Peyer's patch (tissue), 4 donors: ENCODE results near the gene HIPK3. TPM values are rescaled to one million over a fixed set of nuclear protein-coding genes. Genes with fewer than 3 reads are reported as not detected.
"Not testable (repeated sequence)": the region's sequence is repeated elsewhere in the genome, so short reads cannot be mapped to it uniquely, and the experiment has no call there.

Experiments used
- DNase-seq, 3 donors: peaks; one replicate each; pipeline ENCODE4 v3.0.0-alpha.2; 2017 to 2019
- H3K27ac ChIP-seq, 4 donors: fragments of 200-600 bp; sonication (generic); one replicate each; pipeline ENCODE4 v1.5.1; 2016 to 2019
- H3K27me3 ChIP-seq, 2 donors: fragments of 200-600 bp; sonication (generic); one replicate each; pipeline ENCODE4 v1.5.1; 2019
- H3K36me3 ChIP-seq, 3 donors: fragments of 200-600 bp; sonication (generic); one replicate each; pipeline ENCODE4 v1.5.1; 2016 to 2019
- H3K4me1 ChIP-seq, 4 donors: fragments of 200-600 bp; sonication (generic); one replicate each; pipeline ENCODE4 v1.5.1; 2016 to 2019
- H3K4me3 ChIP-seq, 4 donors: fragments of 200-600 bp; sonication (generic); 1 replicate in 3 of 4; 2 replicates in 1 of 4; pipeline ENCODE4 v1.5.1; 2016 to 2019; ENCODE audit warnings: mild to moderate bottlenecking in 1 of 4
- H3K9me3 ChIP-seq, 4 donors: fragments of 200-600 bp; sonication (generic); one replicate each; pipeline ENCODE4 v1.5.1; 2016 to 2019; ENCODE audit warnings: mild to moderate bottlenecking in 1 of 4
- POLR2A ChIP-seq, 2 donors: fragments of 450-650 bp; IDR thresholded peaks; one replicate each; pipeline ENCODE4 v1.5.1; 2017; ENCODE audit warnings: antibody characterized with exemption in 2 of 2, mild to moderate bottlenecking in 2 of 2, moderate library complexity in 2 of 2
- total RNA-seq, 4 donors: library from RNA; depleted of rRNA; stranded (reverse); fragments of >200 nt; gene quantifications; one replicate each; pipeline ENCODE4 v1.1.0, GENCODE V29; 2016
- TF ChIP-seq, protein P1 (sequence below), 6 experiments: fragments of 450-650 bp in 4 of 6; fragments of 200-600 bp in 2 of 6; sonication (generic) in 1 of 6; IDR thresholded peaks; one replicate each; pipeline ENCODE4 v1.5.1; 2017 to 2019; ENCODE audit warnings: antibody characterized with exemption in 6 of 6, mild to moderate bottlenecking in 3 of 6, moderate library complexity in 1 of 6

The HIPK3 gene
- total RNA-seq, 4 donors from 2014 or later = 87.8 to 123 (median 97.8) TPM

DNA sequence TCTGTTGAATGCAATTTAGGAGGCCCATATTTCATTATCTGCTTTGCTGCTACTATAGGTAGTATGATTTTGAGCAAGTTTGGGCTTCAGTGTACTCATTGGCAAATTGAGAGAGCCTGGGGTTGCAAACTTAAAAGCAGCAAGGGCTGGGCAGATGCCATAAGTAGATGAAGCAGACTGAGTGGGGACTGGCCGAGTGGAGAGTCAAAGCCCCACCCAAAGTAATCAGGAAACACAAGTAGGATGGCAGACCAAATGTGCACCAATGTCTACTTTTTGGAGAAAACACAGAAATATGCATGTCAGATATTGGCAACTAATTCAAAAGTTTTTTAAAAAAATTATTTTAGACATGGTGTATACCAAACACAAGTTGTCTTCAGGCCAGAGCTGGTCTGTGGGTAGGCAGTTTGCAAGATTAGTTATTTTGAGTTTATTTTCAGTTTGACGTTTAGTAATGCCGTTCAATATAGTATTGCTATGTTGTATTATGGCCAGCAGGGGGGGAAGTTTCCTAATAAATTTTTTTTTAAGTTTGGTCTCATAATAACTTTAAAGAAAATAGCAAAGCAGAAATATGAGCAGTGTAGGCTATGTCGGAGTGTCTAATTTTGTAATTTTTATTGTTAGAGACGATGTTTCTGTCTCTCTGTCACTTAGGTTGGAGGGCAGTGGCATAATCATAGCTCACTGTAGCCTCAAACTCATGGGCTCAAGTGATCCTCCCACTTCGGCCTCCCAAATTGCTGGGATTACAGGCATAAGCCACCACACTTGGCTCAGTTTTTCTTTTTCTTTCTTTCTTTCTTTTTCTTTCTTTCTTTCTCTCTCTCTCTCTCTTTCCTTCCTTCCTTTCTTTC lies 105.1 kb downstream of the HIPK3 start:
- no peak overlapping the region for H3K27ac ChIP-seq
- no peak for DNase-seq
- no peaks in the 10 kb centered on the region for H3K27me3 ChIP-seq
- no peaks in the 10 kb centered on the region for H3K9me3 ChIP-seq
- H3K4me3 ChIP-seq = no peak overlapping the region
- no peaks in the 10 kb centered on the region for H3K36me3 ChIP-seq
- TF ChIP-seq, protein P1, sequence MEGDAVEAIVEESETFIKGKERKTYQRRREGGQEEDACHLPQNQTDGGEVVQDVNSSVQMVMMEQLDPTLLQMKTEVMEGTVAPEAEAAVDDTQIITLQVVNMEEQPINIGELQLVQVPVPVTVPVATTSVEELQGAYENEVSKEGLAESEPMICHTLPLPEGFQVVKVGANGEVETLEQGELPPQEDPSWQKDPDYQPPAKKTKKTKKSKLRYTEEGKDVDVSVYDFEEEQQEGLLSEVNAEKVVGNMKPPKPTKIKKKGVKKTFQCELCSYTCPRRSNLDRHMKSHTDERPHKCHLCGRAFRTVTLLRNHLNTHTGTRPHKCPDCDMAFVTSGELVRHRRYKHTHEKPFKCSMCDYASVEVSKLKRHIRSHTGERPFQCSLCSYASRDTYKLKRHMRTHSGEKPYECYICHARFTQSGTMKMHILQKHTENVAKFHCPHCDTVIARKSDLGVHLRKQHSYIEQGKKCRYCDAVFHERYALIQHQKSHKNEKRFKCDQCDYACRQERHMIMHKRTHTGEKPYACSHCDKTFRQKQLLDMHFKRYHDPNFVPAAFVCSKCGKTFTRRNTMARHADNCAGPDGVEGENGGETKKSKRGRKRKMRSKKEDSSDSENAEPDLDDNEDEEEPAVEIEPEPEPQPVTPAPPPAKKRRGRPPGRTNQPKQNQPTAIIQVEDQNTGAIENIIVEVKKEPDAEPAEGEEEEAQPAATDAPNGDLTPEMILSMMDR (IDR thresholded peaks at IDR 0.05) = peak; percentile 52 to 80 (median 68)
- TF ChIP-seq POLR2A (IDR thresholded peaks at IDR 0.05) = no peak
- no peaks in the 10 kb centered on the region for H3K4me1 ChIP-seq

DNA sequence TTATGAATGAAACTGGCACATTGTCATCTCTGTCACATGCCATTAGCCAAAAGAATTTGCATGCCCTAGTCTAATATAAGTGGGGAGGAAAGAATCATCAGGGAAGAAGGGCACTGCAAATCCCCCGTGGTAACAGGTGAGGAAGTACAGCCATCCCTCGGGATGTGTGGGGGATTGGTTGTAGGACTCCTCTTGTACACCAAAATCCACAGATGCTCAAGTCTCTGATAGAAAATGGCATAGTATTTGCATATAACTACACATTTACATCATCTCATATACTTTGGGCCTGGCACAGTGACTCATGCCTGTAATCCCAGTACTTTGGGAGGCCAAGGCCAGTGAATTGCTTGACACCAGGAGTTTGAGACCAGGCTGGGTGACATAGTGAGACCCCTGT lies 109.7 kb downstream of the HIPK3 start:
- TF ChIP-seq, protein P1 (IDR thresholded peaks at IDR 0.05) = no peak

DNA sequence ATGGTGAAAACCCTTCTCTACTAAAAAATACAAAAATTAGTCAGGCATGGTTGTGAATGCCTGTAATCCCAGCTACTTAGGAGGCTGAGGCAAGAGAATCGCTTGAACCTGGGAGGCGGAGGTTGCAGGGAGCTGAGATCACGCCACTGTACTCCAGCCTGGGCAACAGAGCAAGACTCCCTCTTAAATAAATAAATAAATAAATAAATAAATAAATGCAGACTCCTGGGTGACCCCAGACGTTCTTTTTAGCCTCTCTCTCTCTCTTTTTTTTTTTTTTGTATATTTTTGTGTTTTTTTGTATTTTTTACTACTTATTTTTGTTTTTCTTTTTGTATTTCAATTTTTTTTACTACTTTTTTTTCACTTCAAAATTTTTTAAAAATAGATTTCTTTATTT lies 111.3 kb downstream of the HIPK3 start:
- not testable (repeated sequence) for DNase-seq, H3K36me3 ChIP-seq, H3K27ac ChIP-seq, H3K27me3 ChIP-seq, H3K9me3 ChIP-seq, H3K4me1 ChIP-seq, H3K4me3 ChIP-seq

More for the DNA sequence above, 109.7 kb downstream of the HIPK3 start:
- no peaks in the 10 kb centered on the region for H3K4me1 ChIP-seq
- no peaks in the 10 kb centered on the region for H3K9me3 ChIP-seq
- no peak for DNase-seq
- H3K36me3 ChIP-seq = no peaks in the 10 kb centered on the region
- H3K27ac ChIP-seq = no peak overlapping the region
- H3K27me3 ChIP-seq = no peaks in the 10 kb centered on the region
- H3K4me3 ChIP-seq = no peak overlapping the region

DNA sequence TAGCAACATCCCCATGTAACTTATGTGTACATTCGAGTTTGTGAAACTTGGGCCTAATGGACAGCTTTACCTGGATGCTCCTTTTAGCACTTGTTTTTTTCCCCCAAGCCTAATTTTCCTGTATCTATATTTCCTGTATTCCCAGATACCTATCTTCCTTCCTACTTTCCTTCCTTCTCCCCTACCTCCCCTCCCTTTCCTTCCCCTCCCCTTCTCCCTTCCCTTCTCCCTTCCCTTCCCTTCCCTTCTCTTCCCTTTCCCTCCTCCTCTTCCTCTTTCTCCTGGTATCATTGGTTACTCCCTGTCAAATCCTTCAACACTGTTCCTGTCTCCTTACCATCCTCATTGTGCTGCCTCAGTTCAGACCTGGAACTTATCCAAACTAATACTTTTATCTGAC lies 111.8 kb downstream of the HIPK3 start:
- H3K27ac ChIP-seq = no peak overlapping the region
- TF ChIP-seq POLR2A (IDR thresholded peaks at IDR 0.05) = no peak
- TF ChIP-seq, protein P1 (IDR thresholded peaks at IDR 0.05) = no peak
- H3K27me3 ChIP-seq = peaks cover 0 to under 1% of the 10 kb centered on the region in 2 donors
- H3K9me3 ChIP-seq = no peaks in the 10 kb centered on the region
- H3K36me3 ChIP-seq = no peaks in the 10 kb centered on the region
- DNase-seq = no peak
- no peak overlapping the region for H3K4me3 ChIP-seq
- H3K4me1 ChIP-seq = no peaks in the 10 kb centered on the region

DNA sequence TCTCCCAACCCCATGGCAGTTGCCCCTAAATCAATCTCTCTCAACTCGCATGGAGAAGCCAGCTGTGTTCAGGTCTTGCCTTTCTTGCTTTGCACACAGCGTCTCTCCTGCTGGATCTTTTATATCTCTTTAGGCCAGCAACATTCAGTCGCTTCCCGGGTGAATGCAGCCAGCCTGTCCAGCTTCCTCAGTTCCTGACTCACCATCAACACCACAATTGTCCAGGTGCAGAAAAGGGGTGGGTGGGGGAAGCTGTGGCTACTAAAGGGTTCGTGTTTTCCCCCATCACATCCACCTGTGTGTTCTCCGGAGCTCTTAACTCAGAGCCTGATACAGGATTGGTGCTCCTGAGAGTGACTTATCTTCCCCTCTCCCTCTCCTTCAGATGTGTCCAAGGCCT lies 116.5 kb downstream of the HIPK3 start:
- no peak overlapping the region for H3K4me3 ChIP-seq
- H3K36me3 ChIP-seq = no peaks in the 10 kb centered on the region
- H3K9me3 ChIP-seq = no peaks in the 10 kb centered on the region
- TF ChIP-seq, protein P1 (IDR thresholded peaks at IDR 0.05) = no peak
- no peak for TF ChIP-seq POLR2A (IDR thresholded peaks at IDR 0.05)
- H3K27ac ChIP-seq = no peak overlapping the region
- H3K4me1 ChIP-seq = peaks cover 0 to 11% (median 0%) of the 10 kb centered on the region in 4 donors
- DNase-seq = no peak
- peaks cover 0 to 5% of the 10 kb centered on the region in 2 donors for H3K27me3 ChIP-seq

DNA sequence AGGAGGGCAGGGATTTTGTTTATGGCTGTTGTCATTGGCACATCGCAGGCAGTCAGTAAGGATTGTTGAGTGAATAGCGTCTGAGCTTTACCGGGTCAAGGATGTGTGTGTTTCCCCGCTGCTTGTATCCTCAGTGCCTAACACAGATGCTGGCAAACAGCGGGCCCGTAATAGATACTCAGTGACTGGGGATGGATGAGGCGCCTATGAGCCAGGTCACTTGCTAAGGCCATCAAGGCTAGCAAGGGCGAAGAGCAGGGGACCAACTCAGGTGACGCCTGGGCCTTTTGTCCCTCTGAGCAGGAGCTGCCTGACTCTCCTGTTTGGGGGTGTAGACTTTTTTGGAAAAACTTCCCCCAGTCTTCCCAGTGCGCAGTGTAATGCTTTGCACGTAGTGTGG lies 118.1 kb downstream of the HIPK3 start:
- Histone ChIP-seq H3K27me3 (peaks cover 0 to 5% of the 10 kb centered on the region in 2 donors), H3K9me3 (no peaks in the 10 kb centered on the region), H3K36me3 (no peaks in the 10 kb centered on the region), H3K4me3 (no peak overlapping the region), H3K4me1 (peaks cover 0 to 11% (median 0%) of the 10 kb centered on the region in 4 donors), H3K27ac (no peak overlapping the region)
- TF ChIP-seq, protein P1 (IDR thresholded peaks at IDR 0.05) = no peak
- TF ChIP-seq POLR2A (IDR thresholded peaks at IDR 0.05) = no peak
- DNase-seq = no peak
